K562 (cell line): Measurements from ENCODE around the gene BTBD18. TPM values are rescaled to one million over a fixed set of nuclear protein-coding genes. Genes with fewer than 3 reads are reported as not detected.
A peak's percentile ranks its signal among the peaks of the same experiment; 100 is the strongest.

Source experiments
- ATAC-seq: fragments of 200-7000 bp; cut with Tn5 transposase; 3 replicates; pipeline ENCODE4 v1.9.1; 2020; ENCODE audit warnings: moderate library complexity
- BruUV-seq: library from RNA; stranded (reverse); fragments of 400-500 nt; replicated peaks from 2 replicates; lab custom pipeline; 2021; lab: Mats Ljungman, UMichigan
- CTCF ChIA-PET: fragments of 300-600 bp; formaldehyde crosslinking; extraction: SDS; loops from one replicate; lab custom pipeline; 2021; ENCODE audit warnings: low intra/inter-chr PET ratio; lab: Yijun Ruan, JAX
- POLR2A ChIA-PET: fragments of 300-600, 350-650 bp; sonication (Branson Sonifier 250); formaldehyde crosslinking; extraction: SDS; loops from one replicate; lab custom pipeline; 2021; ENCODE audit warnings: antibody characterized with exemption, inconsistent platforms; lab: Yijun Ruan, JAX
- DNase-seq, 4 experiments: peaks; one replicate each; pipeline versions ENCODE4 v3.0.0 to v3.0.0-alpha.2; 2011 to 2018; ENCODE audit warnings: low spot score in 3 of 4, mixed read lengths in 3 of 4; ENCODE audit errors: extremely low read depth in 1 of 4
- FAIRE-seq: peaks from 2 replicates; lab custom pipeline; 2011; peaks lifted over from hg19 to GRCh38; lab: Jason Lieb, UNC
- H2AFZ ChIP-seq: 2 replicates; pipeline ENCODE4 v1.6.0; 2011; ENCODE audit warnings: low read depth, low read length, control low read depth, inconsistent platforms
- H3K27ac ChIP-seq: fragments of 200-600 bp; 3 replicates; pipeline ENCODE4 v1.8.0; 2011; ENCODE audit warnings: low read depth, mild to moderate bottlenecking, control low read depth, inconsistent platforms, low read length, moderate library complexity, mixed read lengths; ENCODE audit errors: extremely low read depth
- H3K27me3 ChIP-seq, 2 experiments: fragments of 300-600 bp in 1 of 2; 2 replicates in 1 of 2; 3 replicates in 1 of 2; pipeline versions ENCODE4 v1.6.0 to v1.8.0; 2011; ENCODE audit warnings: inconsistent platforms in 2 of 2, low read length in 2 of 2, mild to moderate bottlenecking in 1 of 2, mixed read lengths in 1 of 2, moderate library complexity in 1 of 2; ENCODE audit not compliant: control insufficient read depth in 2 of 2, insufficient read depth in 2 of 2
- H3K36me3 ChIP-seq: fragments of 300-600 bp; 3 replicates; pipeline ENCODE4 v1.8.0; 2011; ENCODE audit warnings: mild to moderate bottlenecking, low read length, inconsistent platforms; ENCODE audit not compliant: control insufficient read depth, insufficient read depth
- H3K4me1 ChIP-seq, 2 experiments: fragments of 200-600 bp in 1 of 2; replicated peaks in 1 of 2; 2 replicates in 1 of 2; 3 replicates in 1 of 2; pipeline versions ENCODE4 v1.5.1 to v1.8.0; 2011; ENCODE audit warnings: inconsistent platforms in 2 of 2, low read length in 2 of 2, mild to moderate bottlenecking in 1 of 2, mixed read lengths in 1 of 2, moderate library complexity in 1 of 2; ENCODE audit not compliant: control insufficient read depth in 2 of 2, insufficient read depth in 2 of 2
- H3K4me2 ChIP-seq: 2 replicates; pipeline ENCODE4 v1.6.1; 2011; ENCODE audit warnings: low read length, control low read depth, inconsistent platforms, mixed read lengths; ENCODE audit not compliant: insufficient read depth
- H3K4me3 ChIP-seq: fragments of 200-600 bp; sonication (generic), shearing (Covaris generic); 2 replicates; pipeline ENCODE4 v1.5.1; 2016; ENCODE audit warnings: control low read depth, inconsistent platforms
- H3K79me2 ChIP-seq: fragments of 200-600 bp; 3 replicates; pipeline ENCODE4 v1.8.0; 2011; ENCODE audit warnings: low read length, inconsistent platforms; ENCODE audit not compliant: control insufficient read depth, insufficient read depth
- H3K9ac ChIP-seq, 2 experiments: 2 replicates each; pipeline versions ENCODE4 v1.6.0 to v1.6.1; 2011; ENCODE audit warnings: low read depth in 2 of 2, low read length in 2 of 2, control low read depth in 1 of 2, inconsistent platforms in 1 of 2, mild to moderate bottlenecking in 1 of 2, mixed read lengths in 1 of 2; ENCODE audit not compliant: insufficient read depth in 1 of 2
- H3K9me1 ChIP-seq: one replicate; pipeline ENCODE4 v1.6.0; 2011; ENCODE audit warnings: inconsistent platforms, mild to moderate bottlenecking, low read length, moderate library complexity; ENCODE audit not compliant: control insufficient read depth, insufficient read depth
- H3K9me3 ChIP-seq: replicated peaks from 2 replicates; pipeline ENCODE4 v1.5.1; 2011; ENCODE audit warnings: low read depth, low read length, inconsistent platforms; ENCODE audit not compliant: control insufficient read depth, insufficient read depth
- H4K20me1 ChIP-seq: replicated peaks from 2 replicates; pipeline ENCODE4 v1.6.1; 2011; ENCODE audit warnings: low read length, inconsistent platforms, mixed read lengths; ENCODE audit not compliant: control insufficient read depth, insufficient read depth
- DNMT1 ChIP-seq: fragments of 450-650 bp; IDR thresholded peaks from 2 replicates; pipeline ENCODE4 v1.6.1; 2016; ENCODE audit warnings: antibody characterized with exemption, mild to moderate bottlenecking
- POLR2AphosphoS2 ChIP-seq: IDR thresholded peaks from 2 replicates; pipeline ENCODE4 v1.6.1; 2012; ENCODE audit warnings: low read length, improper control_type of control experiment
- POLR2G ChIP-seq: fragments of 200-400 bp; formaldehyde crosslinking; IDR thresholded peaks from 2 replicates; pipeline ENCODE4 v1.6.1; 2017; ENCODE audit warnings: low read depth, mild to moderate bottlenecking, antibody characterized with exemption, low read length, moderate library complexity
- ZBTB2 ChIP-seq: fragments of 450-650 bp; IDR thresholded peaks from 2 replicates; pipeline ENCODE4 v1.6.1; 2016; ENCODE audit warnings: antibody characterized with exemption
- WGBS: fragments of 100-300 bp; shearing (Covaris generic); methylation state at CpG from one replicate; pipeline ENCODE4 v1.1.6; 2016; ENCODE audit warnings: low coverage, mixed read lengths; ENCODE audit not compliant: insufficient coverage; ENCODE audit errors: missing lambda C conversion rate; 5-methylcytosine and 5-hydroxymethylcytosine counted together
- in situ Hi-C: fragments of 300-500 bp; cut with MboI; formaldehyde crosslinking; loops from 4 replicates; pipeline ENCODE4 v1.15.0; 2018; ENCODE audit warnings: inconsistent platforms, mixed read lengths
- intact Hi-C: fragments of 100-400 bp; cut with micrococcal nuclease; formaldehyde crosslinking; loops from 2 replicates; pipeline ENCODE4 v1.14.2; 2022
- polyA plus RNA-seq, 8 experiments: library from polyadenylated mRNA; depleted of rRNA in 4 of 8; stranded (reverse) in 5 of 8; unstranded in 3 of 8; fragments of >200 nt; fragmentation: Nextera tagmentation in 2 of 8; fragmentation: Illumina TruSeq in 1 of 8; extraction: Ambion mirVana in 2 of 8; extraction: Trizol in 1 of 8; gene quantifications; 2 replicates each; pipeline versions ENCODE4 v1.2.1 to v1.2.3, GENCODE V29; 2011 to 2014; ENCODE audit warnings: inconsistent platforms in 1 of 8, missing spikeins in 1 of 8
- total RNA-seq, 7 experiments: library from RNA; depleted of rRNA in 6 of 7; stranded (reverse); fragments of >200 nt in 6 of 7; fragmentation: Illumina TruSeq in 2 of 7; extraction: Trizol in 2 of 7; gene quantifications; 2 replicates each; pipeline versions ENCODE4 v1.2.1 to v1.2.3, GENCODE V29; 2011 to 2021; ENCODE audit warnings: low replicate concordance in 1 of 7
- TF ChIP-seq, protein P1 (sequence below), 2 experiments: fragments of 450-650 bp; IDR thresholded peaks; 2 replicates each; pipeline ENCODE4 v1.6.1; 2018; ENCODE audit warnings: mild to moderate bottlenecking in 2 of 2, low read depth in 1 of 2; ENCODE audit not compliant: partially characterized antibody in 2 of 2

Gene BTBD18
- total and polyA plus RNA-seq, 9 of the 15 experiments (the other 6 are each of a cell fraction or from before 2014, with no cell fraction given): 0.06 TPM; not detected in 8

DNA sequence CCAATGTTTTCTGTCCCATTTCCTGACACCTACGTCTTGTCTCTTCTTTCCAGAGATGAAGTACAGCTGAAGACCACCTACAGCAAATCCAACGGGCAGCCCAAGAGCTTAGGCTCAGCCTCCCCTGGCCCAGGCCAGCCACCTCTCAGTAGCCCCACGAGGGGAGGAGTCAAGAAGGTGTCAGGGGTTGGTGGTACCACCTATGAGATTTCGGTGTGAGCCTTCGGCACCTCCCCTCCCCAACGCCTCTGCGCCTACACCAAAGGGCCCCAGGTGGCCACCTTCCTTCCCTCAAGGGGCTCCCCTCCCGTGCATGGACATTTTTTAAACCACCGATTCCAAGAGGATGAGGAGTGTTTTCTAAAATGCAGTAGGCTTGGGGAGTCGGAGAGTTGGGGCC is 51.8 kb downstream of the BTBD18 start:
- Histone ChIP-seq H3K4me1 (no peaks in the 10 kb centered on the region), H3K4me3 (no peak overlapping the region), H2AFZ (no peak overlapping the region), H4K20me1 (no peaks in the 10 kb centered on the region), H3K9ac (no peak overlapping the region), H3K27ac (no peak overlapping the region), H3K27me3 (no peaks in the 10 kb centered on the region), H3K79me2 (no peaks in the 10 kb centered on the region), H3K36me3 (peaks cover 78% of the 10 kb centered on the region), H3K9me1 (no peaks in the 10 kb centered on the region), H3K9me3 (no peaks in the 10 kb centered on the region), H3K4me2 (no peak overlapping the region)
- ChIA-PET POLR2A (interaction anchor here (0.9 kb wide), 1 partner anchor 12 kb away, joined by 3 read pairs; no protein-coding TSS in a partner anchor), CTCF (no interaction called here)
- WGBS: 88% methylated on average over 7 of the region's 10 CpGs
- FAIRE-seq (no peak), ATAC-seq (no peak; the same call in 2 of the 3 replicates), DNase-seq (no peak)
- intact Hi-C loops: no loop called here
- in situ Hi-C loops: no loop called here
- TF ChIP-seq POLR2G (peak; percentile 56; the same call in 1 of the 2 replicates), POLR2AphosphoS2 (no peak), ZBTB2 (no peak), DNMT1 (no peak)
- TF ChIP-seq, protein P1, sequence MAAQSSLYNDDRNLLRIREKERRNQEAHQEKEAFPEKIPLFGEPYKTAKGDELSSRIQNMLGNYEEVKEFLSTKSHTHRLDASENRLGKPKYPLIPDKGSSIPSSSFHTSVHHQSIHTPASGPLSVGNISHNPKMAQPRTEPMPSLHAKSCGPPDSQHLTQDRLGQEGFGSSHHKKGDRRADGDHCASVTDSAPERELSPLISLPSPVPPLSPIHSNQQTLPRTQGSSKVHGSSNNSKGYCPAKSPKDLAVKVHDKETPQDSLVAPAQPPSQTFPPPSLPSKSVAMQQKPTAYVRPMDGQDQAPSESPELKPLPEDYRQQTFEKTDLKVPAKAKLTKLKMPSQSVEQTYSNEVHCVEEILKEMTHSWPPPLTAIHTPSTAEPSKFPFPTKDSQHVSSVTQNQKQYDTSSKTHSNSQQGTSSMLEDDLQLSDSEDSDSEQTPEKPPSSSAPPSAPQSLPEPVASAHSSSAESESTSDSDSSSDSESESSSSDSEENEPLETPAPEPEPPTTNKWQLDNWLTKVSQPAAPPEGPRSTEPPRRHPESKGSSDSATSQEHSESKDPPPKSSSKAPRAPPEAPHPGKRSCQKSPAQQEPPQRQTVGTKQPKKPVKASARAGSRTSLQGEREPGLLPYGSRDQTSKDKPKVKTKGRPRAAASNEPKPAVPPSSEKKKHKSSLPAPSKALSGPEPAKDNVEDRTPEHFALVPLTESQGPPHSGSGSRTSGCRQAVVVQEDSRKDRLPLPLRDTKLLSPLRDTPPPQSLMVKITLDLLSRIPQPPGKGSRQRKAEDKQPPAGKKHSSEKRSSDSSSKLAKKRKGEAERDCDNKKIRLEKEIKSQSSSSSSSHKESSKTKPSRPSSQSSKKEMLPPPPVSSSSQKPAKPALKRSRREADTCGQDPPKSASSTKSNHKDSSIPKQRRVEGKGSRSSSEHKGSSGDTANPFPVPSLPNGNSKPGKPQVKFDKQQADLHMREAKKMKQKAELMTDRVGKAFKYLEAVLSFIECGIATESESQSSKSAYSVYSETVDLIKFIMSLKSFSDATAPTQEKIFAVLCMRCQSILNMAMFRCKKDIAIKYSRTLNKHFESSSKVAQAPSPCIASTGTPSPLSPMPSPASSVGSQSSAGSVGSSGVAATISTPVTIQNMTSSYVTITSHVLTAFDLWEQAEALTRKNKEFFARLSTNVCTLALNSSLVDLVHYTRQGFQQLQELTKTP (IDR thresholded peaks at IDR 0.05; ENCODE audit: low read depth in 1 of 2, partially characterized antibody in 2 of 2): no peak
- no TSS peak for BruUV-seq
